Omental fat pad (tissue), 4 donors: Measurements from ENCODE around the gene HLF. TPM values are rescaled to one million over a fixed set of nuclear protein-coding genes. Genes with fewer than 3 reads are reported as not detected.

Experiments
- ATAC-seq: fragments of 150-250 bp; one replicate; pipeline ENCODE4 v1.9.1; 2016; ENCODE audit warnings: mild to moderate bottlenecking, moderate library complexity; ENCODE audit not compliant: low FRiP score
- DNase-seq: peaks from one replicate; pipeline ENCODE4 v3.0.0-alpha.2; 2019; ENCODE audit warnings: low spot score
- total RNA-seq, 4 donors: library from RNA; depleted of rRNA; stranded (reverse); fragments of >200 nt; gene quantifications; one replicate each; pipeline ENCODE4 v1.1.0, GENCODE V29; 2016
- TF ChIP-seq, protein P1 (sequence below), 3 donors: fragments of 450-650 bp; IDR thresholded peaks; one replicate each; pipeline ENCODE4 v1.5.1; 2016 to 2017; ENCODE audit warnings: antibody characterized with exemption in 3 of 3, mild to moderate bottlenecking in 3 of 3, moderate library complexity in 2 of 3

Gene HLF
- total RNA-seq, 4 donors from 2014 or later = 12.5 to 15.4 (median 14.6) TPM

DNA sequence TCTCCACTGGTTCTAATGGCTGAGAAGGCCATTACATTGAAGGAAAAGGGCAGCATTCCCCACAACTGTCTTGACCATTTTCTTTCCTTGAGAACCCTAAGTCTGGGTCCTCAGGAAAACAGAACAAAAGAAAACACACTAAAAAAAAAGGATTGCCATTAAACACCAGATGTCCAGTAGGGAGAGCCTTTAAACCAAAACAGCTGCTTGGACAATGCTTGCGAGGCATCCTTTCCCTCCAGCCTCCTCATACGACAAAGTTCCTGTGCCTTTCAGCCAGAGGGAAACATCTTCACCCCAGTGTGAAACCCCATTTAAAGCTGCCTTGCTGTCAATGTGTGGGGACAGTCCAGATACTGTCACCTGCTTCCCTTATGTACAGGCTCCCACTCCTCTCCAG is 82.6 kb downstream of the HLF start:
- no peak for DNase-seq
- no peak for ATAC-seq
- TF ChIP-seq, protein P1, sequence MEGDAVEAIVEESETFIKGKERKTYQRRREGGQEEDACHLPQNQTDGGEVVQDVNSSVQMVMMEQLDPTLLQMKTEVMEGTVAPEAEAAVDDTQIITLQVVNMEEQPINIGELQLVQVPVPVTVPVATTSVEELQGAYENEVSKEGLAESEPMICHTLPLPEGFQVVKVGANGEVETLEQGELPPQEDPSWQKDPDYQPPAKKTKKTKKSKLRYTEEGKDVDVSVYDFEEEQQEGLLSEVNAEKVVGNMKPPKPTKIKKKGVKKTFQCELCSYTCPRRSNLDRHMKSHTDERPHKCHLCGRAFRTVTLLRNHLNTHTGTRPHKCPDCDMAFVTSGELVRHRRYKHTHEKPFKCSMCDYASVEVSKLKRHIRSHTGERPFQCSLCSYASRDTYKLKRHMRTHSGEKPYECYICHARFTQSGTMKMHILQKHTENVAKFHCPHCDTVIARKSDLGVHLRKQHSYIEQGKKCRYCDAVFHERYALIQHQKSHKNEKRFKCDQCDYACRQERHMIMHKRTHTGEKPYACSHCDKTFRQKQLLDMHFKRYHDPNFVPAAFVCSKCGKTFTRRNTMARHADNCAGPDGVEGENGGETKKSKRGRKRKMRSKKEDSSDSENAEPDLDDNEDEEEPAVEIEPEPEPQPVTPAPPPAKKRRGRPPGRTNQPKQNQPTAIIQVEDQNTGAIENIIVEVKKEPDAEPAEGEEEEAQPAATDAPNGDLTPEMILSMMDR (IDR thresholded peaks at IDR 0.05) = no peak

DNA sequence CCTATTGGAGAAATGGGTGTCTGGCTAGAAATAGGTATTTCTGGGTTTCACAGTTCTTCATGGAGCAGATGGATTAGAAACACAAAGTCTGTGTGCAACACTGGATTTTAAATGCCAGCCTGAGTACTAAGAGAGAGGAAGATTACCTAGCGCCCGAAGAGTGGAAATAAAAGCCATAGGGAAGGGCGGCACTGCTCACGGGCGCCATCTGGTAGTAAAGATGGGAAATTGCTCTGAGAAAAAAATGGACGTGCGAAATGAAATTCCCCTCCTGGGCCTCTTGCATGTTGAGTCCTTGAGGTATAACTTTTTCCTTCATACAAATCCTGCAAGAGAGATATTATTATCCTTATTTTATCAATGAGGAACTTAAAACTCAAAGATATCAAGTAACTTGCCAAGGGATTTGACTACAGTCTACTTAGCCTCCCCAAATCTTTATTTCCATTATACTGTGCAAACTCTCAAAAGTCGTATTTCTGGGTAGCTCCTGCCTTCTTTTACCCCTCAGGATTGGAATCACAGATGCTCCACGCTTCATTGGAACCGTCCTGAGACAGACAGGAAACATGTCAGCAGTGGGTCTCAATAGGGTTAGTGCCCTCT is 84.1 kb downstream of the HLF start:
- DNase-seq (no peak), ATAC-seq (peak; percentile 64)
- TF ChIP-seq, protein P1 (IDR thresholded peaks at IDR 0.05) = no peak

DNA sequence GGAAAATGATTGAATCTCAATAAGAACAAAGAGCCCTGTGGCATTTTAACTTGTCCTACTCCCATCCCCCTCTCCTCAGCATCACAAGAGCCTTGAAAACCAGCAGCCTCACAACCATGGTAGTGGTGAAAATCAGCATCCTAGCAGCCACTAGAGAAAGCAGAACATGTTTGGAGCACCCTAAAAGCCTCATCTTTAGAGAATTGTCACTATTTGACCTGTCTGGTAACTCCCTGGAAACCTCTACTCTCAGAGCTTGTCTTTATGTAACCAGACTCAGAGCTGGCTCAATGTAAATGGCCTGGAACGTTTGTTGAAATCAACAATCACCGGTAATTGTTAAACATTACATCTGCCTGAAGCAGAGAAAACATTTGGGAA is 86.1 kb downstream of the HLF start:
- TF ChIP-seq, protein P1 (IDR thresholded peaks at IDR 0.05) = no peak
- no peak for ATAC-seq
- no peak for DNase-seq

GRCh38 chr17:55351226-55351625 is 86.5 kb downstream of the HLF start:
- ATAC-seq = no peak
- no peak for DNase-seq
- TF ChIP-seq, protein P1 (IDR thresholded peaks at IDR 0.05) = no peak

- DNase-seq (no peak), ATAC-seq (no peak)
- TF ChIP-seq, protein P1 (IDR thresholded peaks at IDR 0.05) = no peak
Measured at GRCh38 chr17:55354010-55354409, 89.2 kb downstream of the HLF start.

GRCh38 chr17:55354941-55355340 is 90.2 kb downstream of the HLF start:
- ATAC-seq (no peak), DNase-seq (no peak)
- TF ChIP-seq, protein P1 (IDR thresholded peaks at IDR 0.05) = no peak
